NCI-H2107 treated with DMSO at 0.1 percent for 48 hours (cell line): ENCODE data around the gene CLCN1.
"Not testable (repeated sequence)": the region's sequence is repeated elsewhere in the genome, so short reads cannot be mapped to it uniquely, and the experiment has no call there.

Experiments used
- DNase-seq: peaks from one replicate; lab custom pipeline; 2025; ENCODE audit not compliant: unreplicated experiment; lab: John Stamatoyannopoulos, UW

Gene CLCN1

DNA sequence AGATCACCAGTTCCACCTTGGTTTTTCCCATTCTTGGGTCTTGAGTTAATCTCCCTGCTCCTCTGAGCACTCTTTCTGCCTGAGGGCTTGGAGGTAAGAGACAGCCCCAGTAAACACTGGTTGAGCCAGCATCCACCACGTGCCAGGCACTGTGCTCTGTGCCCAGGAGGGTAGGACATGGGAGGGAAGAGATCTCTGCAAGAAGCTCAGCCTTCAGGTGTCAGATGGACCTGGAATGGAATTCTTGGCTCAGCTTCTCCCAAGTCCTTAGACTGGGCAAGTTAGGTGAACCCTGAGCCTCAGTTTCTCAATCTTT, 67.7 kb downstream of the CLCN1 start:
- no peak for DNase-seq

DNA sequence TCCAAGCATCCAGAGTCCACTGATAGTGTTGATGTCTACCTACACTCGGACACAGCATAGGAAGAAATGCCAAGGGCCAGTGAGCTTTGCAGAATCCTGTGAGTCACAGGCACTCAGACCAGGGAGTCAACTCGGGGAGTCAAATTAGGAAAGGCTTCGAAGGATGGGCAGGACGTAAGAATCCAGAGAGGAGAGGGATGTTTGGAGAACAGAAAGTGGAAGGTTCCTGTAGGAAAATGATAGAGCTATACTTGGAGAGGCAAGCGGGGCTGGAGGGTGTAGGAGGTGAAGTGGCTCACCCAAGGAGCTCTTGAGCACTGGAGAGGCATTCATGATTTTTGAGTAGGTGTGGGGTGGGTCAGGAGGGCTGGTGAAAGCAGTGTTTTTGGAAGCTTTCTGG, 68.2 kb downstream of the CLCN1 start:
- DNase-seq, result no peak

DNA sequence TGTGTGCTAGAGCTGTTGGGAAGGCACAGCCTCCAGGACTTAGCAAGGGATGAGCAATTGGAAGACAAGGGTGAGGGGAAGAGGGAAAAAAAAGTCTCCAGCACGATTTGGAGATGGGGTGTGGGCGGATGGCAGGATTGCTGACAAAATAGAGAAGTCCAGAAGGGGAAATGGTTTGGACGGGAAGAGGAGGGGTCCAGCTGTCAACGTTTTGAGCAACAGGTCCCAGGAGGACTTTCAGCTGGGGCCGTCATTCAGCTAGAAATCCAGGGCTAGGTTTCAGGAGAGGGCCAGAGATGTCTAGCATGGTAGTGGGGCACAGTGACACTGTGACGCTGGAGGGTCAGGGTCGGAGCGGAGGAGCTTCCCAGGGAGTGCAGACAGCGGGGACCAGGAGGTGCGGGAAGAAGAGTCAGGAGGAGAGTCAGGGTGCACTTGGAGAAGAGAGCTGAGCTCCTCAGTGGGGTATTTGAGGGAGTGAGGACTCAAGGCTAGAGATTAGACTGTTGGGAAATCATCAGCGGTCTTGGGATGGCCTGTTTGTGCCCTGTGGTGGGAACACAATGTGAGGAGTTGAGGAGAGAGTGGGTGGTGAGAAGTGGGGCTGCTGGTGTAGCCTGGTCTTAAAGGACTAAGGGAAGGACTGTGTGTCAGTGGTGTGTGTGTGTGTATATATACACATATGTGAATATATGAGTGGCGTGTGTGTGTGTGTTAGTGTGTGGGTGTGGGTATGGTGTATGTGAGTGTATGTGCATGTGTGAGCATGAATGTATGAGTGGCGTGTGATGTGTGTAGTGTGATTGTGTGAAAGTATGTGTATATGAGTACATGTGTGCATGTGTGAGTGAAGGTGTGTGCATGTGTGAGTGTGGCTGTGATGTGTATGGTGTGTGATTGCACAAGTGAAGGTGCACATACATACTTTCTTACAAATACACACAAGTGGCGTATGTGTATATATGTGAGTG, 69.0 kb downstream of the CLCN1 start:
- no peak for DNase-seq

DNA sequence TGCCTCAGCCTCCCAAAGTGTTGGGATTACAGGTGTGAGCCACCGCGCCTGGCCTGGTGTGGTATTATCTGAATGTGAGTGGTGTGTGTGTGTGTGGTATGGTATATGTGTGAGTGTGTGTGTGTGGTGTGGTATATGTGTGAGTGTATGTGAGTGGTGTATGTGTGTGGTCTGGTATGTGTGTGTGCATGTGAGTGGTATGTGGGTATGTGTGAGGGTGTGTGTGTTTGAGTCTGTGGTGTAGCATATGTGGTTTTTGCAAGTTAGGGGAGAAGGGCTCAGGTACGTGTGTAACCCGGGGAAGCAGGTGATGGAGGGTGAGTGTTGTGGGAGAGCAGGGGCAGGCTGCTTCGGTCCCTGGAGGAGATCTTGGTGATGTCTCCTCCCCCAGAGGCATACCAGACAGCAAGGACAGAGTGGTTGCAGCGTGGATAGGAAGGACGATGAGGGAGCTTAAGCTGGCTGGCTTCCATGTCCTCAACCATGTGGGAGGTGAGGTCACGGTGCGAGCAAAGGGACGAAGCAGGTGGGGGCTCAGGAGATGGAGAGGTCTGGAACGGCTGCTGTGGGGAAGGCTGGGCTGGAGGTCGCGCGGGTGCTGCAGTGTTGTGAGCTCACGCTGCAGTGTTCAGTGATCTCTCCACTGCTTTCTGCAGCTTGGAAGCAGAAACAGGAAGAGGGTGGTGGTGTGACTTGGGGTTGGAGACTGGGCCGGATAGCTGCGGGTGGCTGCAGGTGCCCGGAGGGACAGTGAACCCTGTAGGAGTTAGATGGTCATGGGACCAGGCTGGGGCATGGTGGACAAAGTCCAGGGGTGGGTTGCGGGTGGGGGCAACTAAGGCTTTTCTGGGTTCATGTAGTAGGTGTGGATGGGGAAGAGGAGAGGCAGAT, 70.2 kb downstream of the CLCN1 start:
- DNase-seq, result no peak

- DNase-seq, result no peak
Observed at GRCh38 chr7:143387156-143387975, 71.5 kb downstream of the CLCN1 start.

DNA sequence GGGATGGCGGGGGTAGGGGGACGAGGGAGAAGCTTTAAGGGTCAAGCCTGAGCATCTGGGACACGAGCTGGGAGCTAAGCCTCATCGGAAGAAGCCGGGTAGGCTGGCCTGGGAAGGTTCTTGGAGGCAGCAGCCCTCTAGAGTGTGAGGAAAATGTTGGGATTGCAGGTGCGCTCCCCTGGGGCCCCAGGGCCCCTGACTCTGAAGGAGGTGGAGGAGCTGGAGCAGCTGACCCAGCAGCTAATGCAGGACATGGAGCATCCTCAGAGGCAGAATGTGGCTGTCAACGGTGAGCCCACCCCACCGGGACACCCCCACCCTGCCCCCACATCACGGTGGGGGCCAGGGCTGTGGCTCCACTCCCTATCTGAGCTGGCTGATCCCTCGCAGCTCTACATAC, 72.1 kb downstream of the CLCN1 start:
- no peak for DNase-seq

DNA sequence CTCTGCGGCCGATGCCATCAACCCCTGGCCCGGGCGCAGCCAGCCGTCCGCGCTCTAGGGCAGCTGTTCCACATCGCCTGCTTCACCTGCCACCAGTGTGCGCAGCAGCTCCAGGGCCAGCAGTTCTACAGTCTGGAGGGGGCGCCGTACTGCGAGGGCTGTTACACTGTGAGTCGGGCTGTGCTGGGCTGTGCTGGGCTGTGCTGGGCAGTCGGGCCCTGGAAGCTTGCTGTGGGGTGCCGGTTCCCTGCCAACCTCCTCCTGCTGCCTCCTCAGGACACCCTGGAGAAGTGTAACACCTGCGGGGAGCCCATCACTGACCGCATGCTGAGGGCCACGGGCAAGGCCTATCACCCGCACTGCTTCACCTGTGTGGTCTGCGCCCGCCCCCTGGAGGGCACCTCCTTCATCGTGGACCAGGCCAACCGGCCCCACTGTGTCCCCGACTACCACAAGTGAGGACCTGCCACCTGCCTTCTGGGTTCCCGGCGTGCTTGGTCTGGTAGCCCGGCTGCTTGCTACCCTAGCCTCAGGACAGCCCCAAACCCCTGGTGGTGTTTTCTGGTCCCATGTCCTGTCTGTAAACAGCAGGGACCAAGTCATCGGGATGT, 72.7 kb downstream of the CLCN1 start:
- DNase-seq, result no peak

- no peak for DNase-seq
Observed at GRCh38 chr7:143389316-143390103, 73.6 kb downstream of the CLCN1 start.

DNA sequence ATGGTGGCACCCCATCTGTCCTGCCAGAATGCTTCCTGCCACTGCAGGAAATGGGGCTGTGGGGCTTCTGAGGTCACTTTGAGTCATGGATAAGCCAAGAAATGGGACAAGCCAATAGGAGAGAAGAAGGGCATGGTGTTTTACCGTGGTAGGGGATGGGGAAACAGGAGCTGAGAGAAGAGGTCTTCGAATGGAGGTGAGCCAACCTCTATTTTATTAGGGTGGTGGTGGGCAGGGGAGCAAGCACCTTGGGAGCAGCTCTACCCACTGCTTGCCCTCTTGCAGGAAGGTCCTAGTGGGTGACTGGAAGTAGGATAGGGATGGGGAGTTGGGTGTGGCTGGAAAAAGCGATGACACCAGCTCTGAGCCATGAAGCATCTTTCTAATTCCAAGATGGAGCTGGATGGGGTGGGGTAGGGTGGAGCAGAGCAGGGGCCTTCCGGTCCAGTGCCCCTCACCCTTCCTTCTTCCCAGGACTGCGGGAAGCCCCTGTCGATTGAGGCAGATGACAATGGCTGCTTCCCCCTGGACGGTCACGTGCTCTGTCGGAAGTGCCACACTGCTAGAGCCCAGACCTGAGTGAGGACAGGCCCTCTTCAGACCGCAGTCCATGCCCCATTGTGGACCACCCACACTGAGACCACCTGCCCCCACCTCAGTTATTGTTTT, 74.3 kb downstream of the CLCN1 start:
- no peak for DNase-seq

GRCh38 chr7:143390773-143391317, 74.9 kb downstream of the CLCN1 start:
- DNase-seq, result no peak

DNA sequence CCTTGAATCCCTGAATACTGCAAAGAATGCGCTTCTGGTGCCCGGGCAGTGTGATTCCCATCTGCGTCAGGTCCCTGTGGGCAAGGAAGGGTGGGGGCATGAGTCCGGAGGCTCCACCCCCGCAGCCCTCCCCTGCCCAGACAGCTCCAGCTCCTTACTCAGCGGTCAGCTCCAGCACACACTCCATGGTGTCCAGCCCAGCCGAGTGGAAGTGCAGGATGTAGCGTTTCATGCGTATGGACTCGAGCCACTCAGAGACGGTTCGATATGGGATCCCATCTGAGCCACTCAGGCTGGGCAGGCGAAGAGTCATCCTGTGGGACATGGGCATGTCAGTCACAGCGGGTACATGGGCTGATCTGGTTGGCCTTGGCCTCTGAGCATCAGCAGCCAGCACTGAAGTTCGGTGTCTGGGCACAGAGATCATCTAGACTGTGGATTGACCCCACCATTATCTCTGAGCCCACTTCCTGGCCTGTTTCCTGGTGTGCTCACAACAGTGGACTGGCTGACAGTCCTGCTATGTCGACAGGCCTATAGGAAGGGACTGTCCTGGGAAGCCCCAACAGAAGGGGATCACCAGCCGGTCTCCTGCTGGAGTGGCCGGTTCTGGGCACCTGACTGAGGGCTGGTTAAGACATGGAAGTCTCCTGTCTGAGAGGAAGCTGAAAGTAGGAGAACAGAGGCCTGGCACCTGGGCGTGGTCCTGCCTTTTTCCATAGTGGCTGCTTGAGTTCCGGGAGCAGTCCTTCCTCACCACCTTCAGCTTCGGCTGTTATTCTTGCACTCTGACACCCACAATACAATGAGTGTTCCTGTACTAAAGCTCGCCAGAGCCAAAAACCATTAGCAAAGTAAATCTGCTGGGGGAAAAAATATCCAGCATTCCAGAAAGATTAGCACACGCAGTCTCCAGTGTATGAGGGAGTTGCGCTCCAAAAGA, 75.8 kb downstream of the CLCN1 start:
- no peak for DNase-seq

GRCh38 chr7:143392427-143392826, 76.5 kb downstream of the CLCN1 start:
- not testable (repeated sequence) for DNase-seq

GRCh38 chr7:143392875-143393266, 77.0 kb downstream of the CLCN1 start:
- no peak for DNase-seq

DNA sequence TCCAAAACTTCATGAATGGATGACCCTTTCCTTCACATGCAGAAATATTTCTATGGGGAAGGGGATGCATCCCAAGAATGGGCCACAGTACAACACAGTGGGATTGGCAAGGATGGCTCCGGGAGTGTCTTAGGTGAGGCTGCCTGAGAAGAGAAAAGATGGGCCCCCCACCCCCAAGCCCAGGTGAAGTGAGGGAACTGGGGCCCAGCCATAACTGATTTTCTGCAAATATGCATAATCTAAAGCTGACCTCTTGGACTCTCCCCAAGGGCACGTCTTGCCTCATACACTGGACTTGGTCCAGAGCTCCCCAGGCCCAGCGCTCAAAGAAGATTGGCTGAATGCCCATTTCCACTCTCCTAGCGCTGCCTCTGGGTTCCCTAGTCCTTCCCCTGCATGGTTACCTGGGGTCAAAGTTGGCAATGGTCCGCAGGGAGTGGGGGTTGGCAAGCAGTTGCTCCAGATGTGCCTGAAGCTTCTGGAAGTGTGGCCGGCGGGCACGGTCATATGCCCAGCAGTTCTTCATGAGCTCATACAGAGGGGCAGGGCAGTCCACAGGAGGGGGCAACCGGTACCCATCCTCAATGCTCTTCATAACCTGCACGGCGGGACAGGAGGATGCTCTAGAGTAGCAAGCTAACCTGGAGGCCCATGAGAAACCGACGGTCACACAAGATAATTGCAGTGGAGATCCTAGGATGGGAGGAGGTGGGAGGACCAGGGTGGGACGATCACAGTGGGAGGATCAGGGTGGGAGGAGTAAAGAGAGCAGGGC, 77.5 kb downstream of the CLCN1 start:
- no peak for DNase-seq

GRCh38 chr7:143394068-143394467, 78.2 kb downstream of the CLCN1 start:
- no peak for DNase-seq

GRCh38 chr7:143394777-143395176, 78.9 kb downstream of the CLCN1 start:
- DNase-seq, result no peak
